ENCODE measurements around the gene RASGRP4.
"Not testable (repeated sequence)": the region's sequence is repeated elsewhere in the genome, so short reads cannot be mapped to it uniquely, and the experiment has no call there.

RASGRP4 gene

GRCh38 chr19:38445362-38445761 lies 19.3 kb upstream of the RASGRP4 start:
- no peak for DNase-seq

DNA sequence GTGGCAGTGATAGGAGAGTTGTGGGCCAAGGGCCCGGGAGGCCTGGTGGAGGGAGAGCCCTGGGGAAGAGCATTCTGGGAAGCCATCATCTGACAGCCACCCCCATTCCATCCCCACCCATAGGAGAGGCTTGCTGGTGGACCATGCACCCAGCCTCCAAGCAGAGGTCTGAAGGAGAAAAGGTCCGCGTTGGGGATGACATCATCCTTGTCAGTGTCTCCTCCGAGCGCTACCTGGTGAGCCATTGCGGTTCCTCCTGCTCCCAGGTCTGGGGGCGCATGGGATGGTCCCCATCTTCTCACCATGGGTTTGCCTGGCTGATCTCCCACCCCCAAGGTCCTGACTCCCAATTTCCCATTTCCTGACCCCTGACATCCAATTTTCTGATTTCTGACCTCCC lies 18.0 kb upstream of the RASGRP4 start:
- no peak for DNase-seq

DNA sequence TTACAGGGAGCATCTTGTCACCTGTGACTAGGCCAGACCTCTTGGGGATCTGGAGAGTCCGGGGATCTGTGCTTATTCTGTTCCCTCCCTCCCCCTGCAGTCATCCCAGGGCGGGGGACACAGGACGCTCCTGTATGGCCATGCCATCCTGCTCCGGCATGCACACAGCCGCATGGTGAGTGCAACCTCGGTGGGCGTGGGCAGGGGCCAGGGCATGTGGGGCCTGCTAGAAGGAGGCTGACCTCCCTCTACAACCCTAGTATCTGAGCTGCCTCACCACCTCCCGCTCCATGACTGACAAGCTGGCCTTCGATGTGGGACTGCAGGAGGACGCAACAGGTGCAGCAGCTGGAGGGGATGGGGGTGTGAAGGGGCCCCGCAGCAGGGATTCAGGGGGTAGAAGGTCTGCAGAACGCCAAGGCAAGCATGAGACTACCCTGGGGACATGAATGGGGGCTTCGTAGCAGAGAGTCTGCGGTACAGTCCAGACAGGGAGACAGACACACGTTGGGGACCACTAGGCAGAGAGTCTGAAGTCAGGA lies 17.5 kb upstream of the RASGRP4 start:
- DNase-seq = no peak

DNA sequence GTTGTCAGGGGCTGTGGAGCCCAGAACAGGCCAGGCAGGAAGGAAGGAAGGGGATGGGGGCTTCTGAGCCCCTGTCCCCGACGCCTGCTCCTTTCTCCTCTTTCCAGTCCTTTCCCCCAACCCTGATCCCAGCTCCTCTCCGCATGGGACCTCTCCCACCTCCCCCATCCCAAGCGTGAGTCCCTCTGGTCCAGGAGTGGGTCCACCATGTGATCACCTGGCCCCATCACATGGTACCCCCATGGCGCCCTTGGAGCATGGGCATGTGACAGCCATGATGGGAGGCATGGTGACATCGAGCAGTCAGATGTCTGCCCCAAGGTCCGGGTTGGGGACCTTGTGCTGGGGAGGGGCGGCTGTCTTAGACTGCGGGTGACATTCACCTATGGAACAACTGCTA lies 16.7 kb upstream of the RASGRP4 start:
- DNase-seq = no peak

GRCh38 chr19:38441657-38442348 lies 15.8 kb upstream of the RASGRP4 start:
- no peak for DNase-seq

- no peak for DNase-seq
These were observed 14.6 kb upstream of the RASGRP4 start for GRCh38 chr19:38440592-38440991.

DNA sequence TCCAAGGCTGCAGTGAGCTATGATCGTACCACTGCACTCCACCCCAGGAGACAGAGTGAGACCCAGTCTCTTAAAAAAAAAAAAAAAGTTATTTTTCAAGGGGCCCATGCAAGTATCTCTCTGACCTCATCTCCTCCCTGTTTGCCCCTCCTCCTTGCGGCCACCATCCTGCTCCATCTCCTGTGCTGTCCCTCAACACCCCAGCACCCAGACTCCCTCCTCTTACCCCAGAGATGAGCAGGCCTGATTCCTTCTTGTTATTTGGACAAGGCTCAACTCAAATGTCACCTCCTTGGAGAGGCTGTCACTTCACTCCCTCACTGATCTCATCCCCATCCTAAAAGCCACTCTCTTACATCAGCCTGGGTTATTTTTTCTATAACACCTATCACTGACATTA lies 11.9 kb upstream of the RASGRP4 start:
- DNase-seq = no peak

GRCh38 chr19:38437295-38437694 lies 11.3 kb upstream of the RASGRP4 start:
- DNase-seq = no peak

DNA sequence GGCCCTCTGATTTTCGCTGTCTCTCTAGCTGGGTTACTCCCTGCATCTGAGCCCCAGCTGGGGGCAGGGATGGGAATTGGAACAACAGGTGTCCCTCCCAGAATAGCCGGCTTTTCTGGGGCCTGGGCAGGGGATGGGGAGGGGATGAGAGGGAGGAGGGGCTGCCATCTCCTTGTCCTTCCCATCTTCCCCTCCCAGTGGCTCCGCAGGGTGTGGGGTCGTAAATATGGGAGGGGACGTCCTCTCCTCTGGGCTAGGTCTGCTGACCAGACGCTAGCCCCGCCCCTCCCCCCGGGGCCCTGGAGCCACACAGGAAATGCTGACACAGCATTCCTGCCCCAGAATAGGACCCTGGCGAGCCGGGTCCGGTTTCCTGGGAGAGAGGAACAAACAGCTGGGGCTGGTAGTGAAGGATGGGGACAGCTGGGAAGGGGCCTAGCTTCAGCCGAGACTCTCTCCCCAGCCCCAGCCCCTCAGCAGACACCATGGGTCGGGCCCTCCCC lies 8.6 kb upstream of the RASGRP4 start:
- DNase-seq = peak; percentile 73

- peak; percentile 44 for DNase-seq
These were observed 7.3 kb upstream of the RASGRP4 start, which contains the start of gene RYR1 for GRCh38 chr19:38433268-38433733. RYR1 (plus strand) TSS chr19:38433691; CDS start chr19:38433830, 139 bp downstream.

- no peak for DNase-seq
These were observed 4.9 kb upstream of the RASGRP4 start for GRCh38 chr19:38430931-38431330.

DNA sequence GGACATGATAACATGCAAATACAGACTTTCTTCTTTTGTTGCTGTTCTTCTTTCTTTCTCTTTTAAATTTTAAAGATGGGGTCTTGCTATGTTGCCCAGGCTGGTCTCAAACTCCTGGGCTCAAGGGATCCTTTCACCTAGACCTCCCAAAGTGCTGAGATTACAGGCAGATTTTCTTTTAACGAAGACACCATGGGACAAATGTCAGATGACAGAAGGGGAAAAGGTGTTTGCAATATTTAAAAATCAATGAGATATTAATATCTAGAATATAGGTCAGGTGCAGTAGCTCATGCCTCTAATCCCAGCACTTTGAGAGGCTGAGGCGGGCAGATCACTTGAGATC lies 3.8 kb upstream of the RASGRP4 start:
- DNase-seq = no peak

DNA sequence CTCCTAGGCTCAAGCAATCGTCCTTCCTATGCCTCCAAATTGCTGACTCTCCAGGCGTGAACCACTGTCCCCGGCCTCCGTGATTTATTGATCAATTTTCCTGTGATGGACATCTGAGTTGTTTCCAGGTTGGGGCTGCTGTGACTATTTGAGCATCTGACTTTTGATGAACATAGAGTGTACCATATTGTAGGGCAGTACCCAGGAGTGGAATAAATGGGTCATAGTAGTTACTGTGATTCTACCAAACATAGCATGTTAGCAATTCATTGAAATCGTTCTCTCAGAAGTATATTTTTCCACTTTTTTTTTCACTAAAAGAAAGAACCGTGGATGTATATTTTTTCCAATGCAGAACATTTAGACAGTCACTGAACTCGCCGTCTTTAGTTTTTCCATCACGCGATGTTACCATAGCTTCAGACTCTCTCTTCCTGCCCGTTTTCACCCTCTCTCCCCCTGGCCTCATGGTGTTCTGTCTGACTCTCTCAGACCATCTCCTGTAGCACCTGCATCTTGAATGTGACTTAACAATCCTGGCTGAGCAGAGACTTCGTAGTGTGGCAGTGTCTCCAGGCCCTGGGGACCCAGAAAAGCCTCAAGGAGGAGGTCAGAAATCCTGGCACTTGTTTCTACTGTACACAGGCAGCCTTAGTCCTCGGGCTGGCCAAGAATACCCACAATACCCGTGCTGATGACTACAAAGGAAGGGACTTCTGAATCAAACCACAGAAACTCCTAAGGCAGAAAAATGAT lies 3.2 kb upstream of the RASGRP4 start:
- DNase-seq = no peak

- DNase-seq = not testable (repeated sequence)
These were observed 1.1 kb upstream of the RASGRP4 start for GRCh38 chr19:38427035-38427677.

DNA sequence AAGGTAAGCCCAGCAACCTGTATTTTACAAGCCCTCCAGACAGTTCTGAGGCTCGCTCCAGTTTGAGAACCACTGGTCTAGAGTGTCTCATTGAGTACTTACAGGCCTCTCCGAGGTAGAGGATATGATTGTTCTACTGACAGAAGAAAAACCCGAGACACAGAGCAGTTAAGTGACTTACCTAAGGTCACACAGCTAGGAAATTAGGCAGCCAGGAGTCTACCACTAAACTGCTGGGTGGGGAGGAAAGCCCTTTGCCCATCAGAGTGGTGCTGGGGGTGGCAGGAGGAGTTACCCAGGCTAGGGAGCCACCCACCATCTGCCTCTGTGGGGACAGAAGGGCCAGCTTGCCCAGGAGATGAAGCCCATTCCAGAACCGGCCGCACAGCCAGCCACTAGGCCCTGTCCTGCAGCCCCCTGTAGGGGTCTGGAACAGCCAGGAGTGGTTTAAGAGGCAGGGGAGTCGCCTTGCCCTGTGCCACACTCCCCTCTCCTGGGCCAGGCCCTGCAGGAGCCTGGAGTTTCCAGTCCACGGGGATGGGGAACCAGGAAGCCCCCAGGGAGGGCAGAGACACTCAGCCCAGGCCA lies 703 bp downstream of the RASGRP4 start:
- DNase-seq = no peak

GRCh38 chr19:38424272-38424671 lies 1.7 kb downstream of the RASGRP4 start:
- DNase-seq = no peak

- DNase-seq = no peak
These were observed 3.6 kb downstream of the RASGRP4 start for GRCh38 chr19:38422438-38422837.

DNA sequence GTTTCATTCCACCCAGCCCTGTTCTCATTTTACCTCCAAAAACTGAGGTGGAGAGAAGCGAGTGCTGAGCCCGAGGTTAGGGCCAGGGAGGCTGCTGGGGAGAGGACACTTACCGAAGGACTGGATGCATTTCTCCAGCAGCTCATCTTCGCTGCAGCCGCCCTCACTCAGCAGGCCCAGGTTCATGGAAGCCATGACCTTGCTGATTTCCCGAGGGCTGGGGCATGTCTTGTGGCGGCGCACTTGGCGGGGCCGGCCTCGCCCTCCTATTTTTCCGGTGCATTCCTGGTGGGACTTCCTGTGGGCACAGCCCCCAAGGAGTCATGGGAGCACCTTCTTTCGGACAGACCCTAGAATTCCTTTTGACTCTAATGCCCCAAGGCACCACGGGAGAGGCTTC lies 4.2 kb downstream of the RASGRP4 start:
- DNase-seq = no peak

- no peak for DNase-seq
These were observed 5.1 kb downstream of the RASGRP4 start for GRCh38 chr19:38420935-38421334.

GRCh38 chr19:38417544-38418506 lies 8.2 kb downstream of the RASGRP4 start:
- peak; percentile 64 for DNase-seq

DNA sequence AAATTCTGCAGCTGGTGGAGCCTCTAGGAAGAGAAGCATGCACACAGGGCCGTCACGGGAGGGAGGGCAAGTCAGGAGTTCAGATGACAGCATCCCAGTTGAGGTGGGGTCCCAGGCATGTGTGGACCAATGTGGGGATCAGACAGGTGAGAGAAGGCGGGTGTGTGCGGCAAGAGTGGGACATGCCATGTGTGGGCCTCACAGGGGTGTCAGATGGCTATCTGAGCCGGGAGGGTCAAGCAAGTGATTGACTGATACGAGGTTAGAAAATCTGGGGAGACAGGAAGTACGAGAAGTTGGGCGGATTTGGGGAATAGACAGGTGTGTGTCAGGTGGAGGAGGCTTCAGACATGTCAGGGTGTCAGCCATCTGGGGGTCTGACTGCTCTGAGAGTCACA lies 8.9 kb downstream of the RASGRP4 start:
- no peak for DNase-seq

GRCh38 chr19:38413416-38413815 lies 12.6 kb downstream of the RASGRP4 start:
- no peak for DNase-seq
